Loucy (cell line): Measurements from ENCODE around the gene RBMS2.
"Not testable (repeated sequence)": the region's sequence is repeated elsewhere in the genome, so short reads cannot be mapped to it uniquely, and the experiment has no call there.

Experiments used
- CTCF ChIP-seq: fragments of 200-600 bp; sonication (generic); conservative IDR thresholded peaks from 2 replicates; pipeline ENCODE4 v1.5.1; 2014; ENCODE audit warnings: mild to moderate bottlenecking, antibody characterized with exemption, low read length
- EZH2phosphoT487 ChIP-seq: fragments of 200-600 bp; IDR thresholded peaks from 2 replicates; pipeline ENCODE4 v1.6.1; 2018; ENCODE audit warnings: antibody characterized with exemption, mild to moderate bottlenecking, moderate library complexity, borderline replicate concordance

- TF ChIP-seq CTCF, result peak; percentile 20; the same call in 1 of the 2 replicates
- not testable (repeated sequence) for TF ChIP-seq EZH2phosphoT487
Observed at GRCh38 chr12:56496704-56497103, 24.9 kb upstream of the RBMS2 start.
